Nephron (organoid): ENCODE results near the gene OSBPL5.
A peak's percentile ranks its signal among the peaks of the same experiment; 100 is the strongest.

Experiments used
- H3K27ac Mint-ChIP-seq, 3 experiments: 2 replicates each; pipeline ENCODE4 v1.8.0; 2020; ENCODE audit warnings: mixed read lengths in 3 of 3, mild to moderate bottlenecking in 2 of 3, moderate library complexity in 1 of 3
- H3K27me3 Mint-ChIP-seq: 2 replicates; pipeline ENCODE4 v1.8.0; 2021; ENCODE audit warnings: low read depth, mild to moderate bottlenecking, moderate library complexity, mixed read lengths
- H3K36me3 Mint-ChIP-seq: 2 replicates; pipeline ENCODE4 v1.8.0; 2020; ENCODE audit warnings: low read depth, mixed read lengths
- H3K4me1 Mint-ChIP-seq: 2 replicates; pipeline ENCODE4 v1.8.0; 2020; ENCODE audit warnings: mixed read lengths
- H3K4me3 Mint-ChIP-seq, 3 experiments: 2 replicates each; pipeline ENCODE4 v1.8.0; 2020; ENCODE audit warnings: mild to moderate bottlenecking in 3 of 3, mixed read lengths in 3 of 3, moderate library complexity in 2 of 3
- H3K9me3 Mint-ChIP-seq: 2 replicates; pipeline ENCODE4 v1.8.0; 2020; ENCODE audit warnings: mixed read lengths
- TF ChIP-seq, protein P1 (sequence below), 3 experiments: fragments of 200-600 bp; sonication (generic); IDR thresholded peaks; one replicate each; pipeline ENCODE4 v1.5.0; 2021; ENCODE audit warnings: antibody characterized with exemption in 3 of 3; ENCODE audit not compliant: unreplicated experiment in 3 of 3

The OSBPL5 gene

DNA sequence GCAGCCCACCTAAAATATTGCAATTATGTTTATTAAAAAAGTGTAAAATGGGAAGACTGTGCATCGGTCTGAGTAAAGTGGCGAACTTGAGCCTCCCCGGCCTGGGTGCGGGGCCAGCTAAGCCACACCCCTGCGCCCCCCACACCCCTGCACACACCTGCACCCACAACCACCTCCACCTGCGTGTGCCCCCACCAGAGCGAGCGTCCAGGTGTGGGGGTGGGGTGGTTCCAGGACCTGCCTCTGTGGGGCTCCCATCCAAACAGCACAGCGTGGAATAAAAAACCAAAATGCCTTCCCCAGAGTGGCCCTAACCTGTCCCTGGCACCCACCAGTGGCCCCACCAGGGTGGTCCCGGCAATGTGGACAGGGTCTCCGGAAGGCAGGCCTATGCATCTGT is 77.7 kb downstream of the OSBPL5 start:
- Mint-ChIP-seq H3K27me3 (peaks cover 21% of the 10 kb centered on the region), H3K4me1 (no peaks in the 10 kb centered on the region), H3K4me3 (no peak overlapping the region), H3K36me3 (no peaks in the 10 kb centered on the region), H3K9me3 (no peaks in the 10 kb centered on the region), H3K27ac (no peak overlapping the region)
- TF ChIP-seq, protein P1, sequence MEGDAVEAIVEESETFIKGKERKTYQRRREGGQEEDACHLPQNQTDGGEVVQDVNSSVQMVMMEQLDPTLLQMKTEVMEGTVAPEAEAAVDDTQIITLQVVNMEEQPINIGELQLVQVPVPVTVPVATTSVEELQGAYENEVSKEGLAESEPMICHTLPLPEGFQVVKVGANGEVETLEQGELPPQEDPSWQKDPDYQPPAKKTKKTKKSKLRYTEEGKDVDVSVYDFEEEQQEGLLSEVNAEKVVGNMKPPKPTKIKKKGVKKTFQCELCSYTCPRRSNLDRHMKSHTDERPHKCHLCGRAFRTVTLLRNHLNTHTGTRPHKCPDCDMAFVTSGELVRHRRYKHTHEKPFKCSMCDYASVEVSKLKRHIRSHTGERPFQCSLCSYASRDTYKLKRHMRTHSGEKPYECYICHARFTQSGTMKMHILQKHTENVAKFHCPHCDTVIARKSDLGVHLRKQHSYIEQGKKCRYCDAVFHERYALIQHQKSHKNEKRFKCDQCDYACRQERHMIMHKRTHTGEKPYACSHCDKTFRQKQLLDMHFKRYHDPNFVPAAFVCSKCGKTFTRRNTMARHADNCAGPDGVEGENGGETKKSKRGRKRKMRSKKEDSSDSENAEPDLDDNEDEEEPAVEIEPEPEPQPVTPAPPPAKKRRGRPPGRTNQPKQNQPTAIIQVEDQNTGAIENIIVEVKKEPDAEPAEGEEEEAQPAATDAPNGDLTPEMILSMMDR (IDR thresholded peaks at IDR 0.05; ENCODE audit: unreplicated experiment in 3 of 3): no peak

DNA sequence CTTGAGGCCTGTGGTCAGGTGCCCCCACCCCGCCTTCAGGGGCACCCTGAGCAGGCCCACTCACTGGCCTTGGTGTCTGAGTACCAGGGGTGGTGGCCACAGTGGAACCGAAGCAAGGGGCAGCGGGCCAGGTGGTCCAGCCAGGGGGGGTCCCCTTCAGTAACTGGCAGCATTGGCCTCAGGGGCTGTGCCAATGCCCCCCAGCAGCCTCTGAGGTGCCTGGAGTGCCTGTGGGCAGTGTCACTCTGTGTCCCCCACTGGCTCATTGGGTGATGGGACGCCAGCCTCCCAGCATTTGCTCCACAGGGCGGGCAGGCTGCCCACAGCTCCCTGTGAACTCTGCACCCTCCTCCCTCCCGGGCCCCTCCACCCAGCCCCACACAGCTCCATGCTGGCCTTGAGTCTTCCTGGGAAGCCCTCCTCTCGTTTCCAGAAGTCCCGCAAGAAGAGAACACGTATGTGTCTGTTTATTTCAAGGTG is 78.4 kb downstream of the OSBPL5 start:
- Mint-ChIP-seq H3K27me3 (peaks cover 21% of the 10 kb centered on the region), H3K4me3 (no peak overlapping the region), H3K4me1 (no peaks in the 10 kb centered on the region), H3K27ac (peak overlapping the region in 1 of 3 experiments; percentile 44), H3K36me3 (no peaks in the 10 kb centered on the region), H3K9me3 (no peaks in the 10 kb centered on the region)
- TF ChIP-seq, protein P1 (IDR thresholded peaks at IDR 0.05; ENCODE audit: unreplicated experiment in 3 of 3): no peak

DNA sequence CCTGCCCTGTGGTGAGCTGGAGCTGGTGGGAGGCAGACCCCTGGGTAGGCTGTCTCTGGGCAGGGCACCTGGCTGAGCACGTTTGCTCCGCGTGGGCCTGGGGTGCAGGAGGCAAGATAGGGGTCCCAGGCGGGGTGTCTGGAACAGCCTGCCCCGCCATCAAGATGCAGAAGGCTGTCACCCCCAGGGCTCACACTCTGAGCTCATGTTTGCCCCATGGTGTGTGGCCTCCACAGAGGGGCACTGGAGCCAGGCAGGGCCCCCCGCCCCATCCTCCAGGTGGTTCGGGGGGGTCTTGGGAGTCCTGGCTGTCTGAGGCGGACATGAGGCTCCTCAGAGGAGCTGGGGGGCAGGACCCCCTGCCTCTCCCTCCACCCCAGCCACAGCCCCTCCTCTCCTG is 79.0 kb downstream of the OSBPL5 start:
- Mint-ChIP-seq H3K27ac (no peak overlapping the region), H3K9me3 (no peaks in the 10 kb centered on the region), H3K4me3 (no peak overlapping the region), H3K4me1 (no peaks in the 10 kb centered on the region), H3K27me3 (peaks cover 19% of the 10 kb centered on the region), H3K36me3 (no peaks in the 10 kb centered on the region)
- TF ChIP-seq, protein P1 (IDR thresholded peaks at IDR 0.05; ENCODE audit: unreplicated experiment in 3 of 3): no peak

DNA sequence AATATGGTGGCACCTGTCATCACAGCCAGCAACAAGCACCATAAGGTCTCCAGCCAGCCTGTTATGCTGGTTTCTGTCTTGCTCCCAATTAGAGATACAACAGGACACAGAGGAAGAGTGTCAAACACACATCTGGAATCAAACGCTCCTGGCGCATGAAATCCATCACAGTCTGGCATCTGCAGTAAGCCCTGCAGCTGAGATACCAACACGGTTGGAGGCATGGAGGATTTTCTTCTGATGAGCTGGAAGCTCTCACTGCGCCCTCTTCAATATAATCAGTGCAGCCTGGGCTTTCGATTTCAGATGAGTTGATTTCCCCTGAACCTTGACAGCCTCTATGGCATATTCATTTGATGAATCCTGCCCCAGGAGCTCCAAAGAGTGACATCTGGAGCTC is 80.1 kb downstream of the OSBPL5 start:
- peaks cover 21% of the 10 kb centered on the region for H3K27me3 Mint-ChIP-seq
- no peaks in the 10 kb centered on the region for H3K36me3 Mint-ChIP-seq
- TF ChIP-seq, protein P1 (IDR thresholded peaks at IDR 0.05; ENCODE audit: unreplicated experiment in 3 of 3): no peak
- no peak overlapping the region for H3K4me3 Mint-ChIP-seq
- no peaks in the 10 kb centered on the region for H3K9me3 Mint-ChIP-seq
- H3K4me1 Mint-ChIP-seq: no peaks in the 10 kb centered on the region
- H3K27ac Mint-ChIP-seq: no peak overlapping the region

DNA sequence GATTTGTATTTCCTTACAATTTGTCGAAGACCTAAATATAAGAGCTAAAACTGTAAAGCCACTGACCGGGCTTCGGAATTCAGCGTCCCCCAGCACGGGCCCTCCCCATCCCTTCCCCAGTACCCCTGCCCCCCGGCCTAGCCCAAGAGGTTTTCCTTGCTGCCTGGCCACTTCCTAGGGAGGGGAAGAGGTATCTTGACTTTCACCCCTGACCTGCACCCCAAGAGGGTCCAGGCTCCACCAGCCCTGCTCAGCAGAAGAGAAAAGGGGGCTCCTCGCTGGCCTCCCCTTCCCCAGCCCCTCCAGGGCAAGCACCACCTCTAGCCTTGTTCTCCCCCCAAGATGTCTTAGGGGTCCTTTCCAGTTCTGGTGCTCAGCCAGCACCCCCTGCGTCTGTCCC is 81.8 kb downstream of the OSBPL5 start:
- Mint-ChIP-seq H3K27me3 (peaks cover 21% of the 10 kb centered on the region), H3K4me3 (no peak overlapping the region), H3K4me1 (no peaks in the 10 kb centered on the region), H3K27ac (no peak overlapping the region), H3K36me3 (no peaks in the 10 kb centered on the region), H3K9me3 (no peaks in the 10 kb centered on the region)
- TF ChIP-seq, protein P1 (IDR thresholded peaks at IDR 0.05; ENCODE audit: unreplicated experiment in 3 of 3): no peak

DNA sequence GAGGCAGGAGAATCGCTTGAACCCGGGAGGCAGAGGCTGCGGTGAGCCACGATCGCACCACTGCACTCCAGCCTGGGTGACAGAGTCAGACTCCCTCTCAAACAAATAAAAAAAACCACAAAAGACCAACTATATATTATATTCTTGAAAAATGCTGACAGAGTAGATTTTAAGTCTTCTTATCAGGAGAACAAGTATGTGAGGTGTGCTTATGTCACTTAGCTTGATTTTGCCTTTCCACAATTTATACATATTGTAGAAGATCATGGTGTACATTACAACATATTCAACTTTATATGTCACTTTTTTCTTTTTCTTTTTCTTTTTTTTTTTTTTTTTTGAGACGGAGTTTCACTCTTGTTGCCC is 83.7 kb downstream of the OSBPL5 start:
- Mint-ChIP-seq H3K36me3 (no peaks in the 10 kb centered on the region), H3K4me3 (no peak overlapping the region), H3K27me3 (peaks cover 21% of the 10 kb centered on the region), H3K9me3 (no peaks in the 10 kb centered on the region), H3K4me1 (no peaks in the 10 kb centered on the region), H3K27ac (no peak overlapping the region)
- TF ChIP-seq, protein P1 (IDR thresholded peaks at IDR 0.05; ENCODE audit: unreplicated experiment in 3 of 3): no peak
